HG02571 (cell line): Measurements from ENCODE around the gene CDK8.

Source experiments
- ATAC-seq: cut with Tn5 transposase; IDR thresholded peaks from one replicate; pipeline ENCODE4 v1.9.1; 2021; ENCODE audit warnings: mild to moderate bottlenecking, moderate library complexity; ENCODE audit not compliant: unreplicated experiment

The CDK8 gene

GRCh38 chr13:26435646-26436045 lies 181.7 kb downstream of the CDK8 start:
- no peak for ATAC-seq

GRCh38 chr13:26436914-26437313 lies 183.0 kb downstream of the CDK8 start:
- no peak for ATAC-seq

- ATAC-seq = no peak
Observed at GRCh38 chr13:26440111-26440510, 186.2 kb downstream of the CDK8 start.

- ATAC-seq = no peak
Observed at GRCh38 chr13:26441476-26441875, 187.5 kb downstream of the CDK8 start.

- ATAC-seq = no peak
Observed at GRCh38 chr13:26442541-26442940, 188.6 kb downstream of the CDK8 start.

- ATAC-seq = no peak
Observed at GRCh38 chr13:26445092-26445491, 191.2 kb downstream of the CDK8 start.

GRCh38 chr13:26446751-26447150 lies 192.8 kb downstream of the CDK8 start:
- no peak for ATAC-seq

- no peak for ATAC-seq
Observed at GRCh38 chr13:26448032-26448431, 194.1 kb downstream of the CDK8 start.

- ATAC-seq = no peak
Observed at GRCh38 chr13:26449063-26449848, 195.3 kb downstream of the CDK8 start.
